Measurements from ENCODE around the gene BRD4. TPM values are rescaled to one million over a fixed set of nuclear protein-coding genes. Genes with fewer than 3 reads are reported as not detected.

Gene BRD4
- total RNA-seq, 6 donors from 2014 or later = 41.9 to 117 (median 79.3) TPM

DNA sequence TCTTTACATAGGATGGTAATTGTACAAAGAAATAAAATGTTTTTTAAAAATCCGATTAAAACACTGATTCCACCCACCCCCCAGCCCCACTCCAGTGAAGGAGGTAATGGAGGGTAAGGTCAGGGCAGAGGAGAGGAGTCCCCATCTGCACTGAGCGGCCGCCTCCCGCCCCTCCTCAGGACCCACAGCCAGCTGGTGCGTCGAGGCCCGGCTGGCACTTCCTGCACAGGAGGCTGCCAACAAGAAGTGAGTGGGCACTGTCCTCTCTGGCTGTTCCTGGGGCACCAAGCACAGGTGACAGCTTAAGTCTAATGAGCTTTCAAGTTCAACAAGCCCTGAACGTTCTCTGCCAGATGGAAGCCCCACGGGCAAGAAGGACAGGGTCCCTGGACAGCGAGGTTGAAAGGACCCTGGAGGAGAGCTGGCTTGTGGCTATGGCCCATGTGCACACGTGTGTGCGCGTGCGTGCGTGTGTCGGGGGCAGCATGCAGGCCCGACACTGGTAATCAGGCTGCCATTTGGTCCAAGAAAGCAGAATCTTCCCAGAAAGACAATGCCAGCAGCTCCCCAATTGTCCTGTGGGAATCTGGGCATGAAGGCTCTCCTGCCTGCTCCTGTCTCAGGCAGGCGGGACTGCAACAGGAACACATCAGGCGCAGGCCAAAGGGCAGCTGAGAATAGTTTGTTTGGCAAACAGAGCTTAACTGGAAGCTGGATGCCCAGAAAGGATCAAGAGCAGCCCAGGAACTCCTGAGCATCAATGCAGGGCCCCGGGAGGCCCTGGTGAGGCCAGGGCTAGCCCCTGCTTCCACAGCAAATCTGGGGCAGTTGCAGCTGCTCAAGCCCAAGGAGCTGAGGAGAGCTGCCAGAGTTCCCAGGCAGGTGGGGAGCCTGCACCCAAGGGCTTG, 85.0 kb downstream of the BRD4 start:
- Histone ChIP-seq H3K36me3 (peaks cover 16 to 98% (median 81%) of the 10 kb centered on the region in 4 donors), H3K4me1 (peaks cover 34 to 44% (median 39%) of the 10 kb centered on the region in 4 donors), H3K9me3 (no peaks in the 10 kb centered on the region), H3K4me3 (no peak overlapping the region), H3K27ac (peak overlapping the region; percentile 80 to 90 (median 84)), H3K27me3 (no peaks in the 10 kb centered on the region)
- WGBS, 2 donors = 70 to 74% methylated on average over 20 of the region's 20 CpGs
- DNase-seq (no peak), ATAC-seq (ENCODE audit: low FRiP score in 2 of 2) (no peak)
- TF ChIP-seq POLR2AphosphoS5 (IDR thresholded peaks at IDR 0.05) (no peak), POLR2A (IDR thresholded peaks at IDR 0.05) (no peak), CTCF (IDR thresholded peaks at IDR 0.05) (no peak), EP300 (IDR thresholded peaks at IDR 0.05) (no peak)

DNA sequence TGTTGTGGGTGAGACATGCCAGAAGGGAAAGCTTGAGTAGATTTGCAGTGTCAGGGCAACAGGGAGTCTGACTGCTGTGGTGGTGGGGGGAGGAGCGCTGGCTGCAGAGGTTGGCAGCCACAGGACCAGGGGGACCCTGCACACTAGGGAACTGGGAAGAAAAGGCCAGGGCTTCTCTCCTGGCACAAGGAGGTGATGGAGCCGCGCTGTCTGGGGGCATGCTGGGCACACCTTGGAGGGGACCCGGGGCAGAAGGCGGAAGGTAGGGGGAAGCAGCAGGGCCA, 86.2 kb downstream of the BRD4 start:
- Histone ChIP-seq H3K27me3 (no peaks in the 10 kb centered on the region), H3K36me3 (peaks cover 14 to 98% (median 79%) of the 10 kb centered on the region in 4 donors), H3K27ac (peak overlapping the region in 3 of 4 donors; percentile 47 to 90 (median 47)), H3K9me3 (no peaks in the 10 kb centered on the region), H3K4me1 (peaks cover 24 to 37% (median 33%) of the 10 kb centered on the region in 4 donors), H3K4me3 (no peak overlapping the region)
- ATAC-seq (ENCODE audit: low FRiP score in 2 of 2) (no peak), DNase-seq (no peak)
- WGBS, 2 donors = 91 to 95% methylated on average over 5 of the region's 5 CpGs
- no peak for TF ChIP-seq CTCF (IDR thresholded peaks at IDR 0.05)
- no peak for TF ChIP-seq POLR2A (IDR thresholded peaks at IDR 0.05)
- no peak for TF ChIP-seq POLR2AphosphoS5 (IDR thresholded peaks at IDR 0.05)
- TF ChIP-seq EP300 (IDR thresholded peaks at IDR 0.05) = no peak

- DNase-seq (no peak), ATAC-seq (ENCODE audit: low FRiP score in 2 of 2) (no peak)
- TF ChIP-seq POLR2AphosphoS5 (IDR thresholded peaks at IDR 0.05) = no peak
- TF ChIP-seq CTCF (IDR thresholded peaks at IDR 0.05) = no peak
- TF ChIP-seq POLR2A (IDR thresholded peaks at IDR 0.05) = no peak
- no peak for TF ChIP-seq EP300 (IDR thresholded peaks at IDR 0.05)
- Histone ChIP-seq H3K27ac (peak overlapping the region in 3 of 4 donors; percentile 47 to 90 (median 47)), H3K36me3 (peaks cover 14 to 98% (median 83%) of the 10 kb centered on the region in 4 donors), H3K4me3 (no peak overlapping the region), H3K9me3 (no peaks in the 10 kb centered on the region), H3K27me3 (no peaks in the 10 kb centered on the region), H3K4me1 (peaks cover 19 to 37% (median 28%) of the 10 kb centered on the region in 4 donors)
- WGBS, 2 donors = 92 to 94% methylated on average over 8 to 20 of the region's 20 CpGs
Measured at GRCh38 chr19:15245370-15246197, 86.8 kb downstream of the BRD4 start.

- Histone ChIP-seq H3K36me3 (peaks cover 14 to 98% (median 88%) of the 10 kb centered on the region in 4 donors), H3K27me3 (no peaks in the 10 kb centered on the region)
Measured at GRCh38 chr19:15244808-15245207, 87.5 kb downstream of the BRD4 start.

More at GRCh38 chr19:15244808-15245207, 87.5 kb downstream of the BRD4 start:
- no peak for TF ChIP-seq CTCF (IDR thresholded peaks at IDR 0.05)
- no peak for TF ChIP-seq EP300 (IDR thresholded peaks at IDR 0.05)
- no peak for TF ChIP-seq POLR2AphosphoS5 (IDR thresholded peaks at IDR 0.05)
- TF ChIP-seq POLR2A (IDR thresholded peaks at IDR 0.05) = no peak
- peaks cover 12 to 31% (median 22%) of the 10 kb centered on the region in 4 donors for H3K4me1 ChIP-seq
- 90 to 92% methylated on average over 6 to 7 of the region's 7 CpGs for WGBS, 2 donors
- no peaks in the 10 kb centered on the region for H3K9me3 ChIP-seq
- no peak overlapping the region for H3K4me3 ChIP-seq
- DNase-seq (no peak), ATAC-seq (ENCODE audit: low FRiP score in 2 of 2) (no peak)
- peak overlapping the region in 2 of 4 donors; percentile 47 to 90 for H3K27ac ChIP-seq

Data from upper lobe of left lung (tissue), 6 donors.